ENCODE measurements around the gene GPANK1. TPM values are rescaled to one million over a fixed set of nuclear protein-coding genes. Genes with fewer than 3 reads are reported as not detected.
"Not testable (repeated sequence)": the region's sequence is repeated elsewhere in the genome, so short reads cannot be mapped to it uniquely, and the experiment has no call there.

Gene GPANK1
- 29.2 and 31.4 TPM in 2 replicates for total RNA-seq

GRCh38 chr6:31664790-31665500 is at the start of gene GPANK1:
Gene GPANK1, minus strand, starts transcription at chr6:31664997. Its CDS starts 519 bp downstream, at chr6:31664478.
- intact Hi-C loops (cut with micrococcal nuclease) = loop anchor here (1.0 to 10.0 kb wide), 11 partner anchors 13 to 510 kb away; partner anchors contain the start of genes AGPAT1, ATP6V1G2, BAG6 and NELFE

- intact Hi-C loops (cut with micrococcal nuclease) = no loop called here
These were observed 49.3 kb upstream of the GPANK1 start for GRCh38 chr6:31713991-31714684.

- intact Hi-C loops (cut with micrococcal nuclease) = no loop called here
These were observed 48.7 kb upstream of the GPANK1 start for GRCh38 chr6:31713465-31713864.

GRCh38 chr6:31712296-31712695 is 47.5 kb upstream of the GPANK1 start:
- intact Hi-C loops (cut with micrococcal nuclease) = no loop called here

GRCh38 chr6:31711233-31711632 is 46.4 kb upstream of the GPANK1 start:
- intact Hi-C loops (cut with micrococcal nuclease) = no loop called here

- intact Hi-C loops (cut with micrococcal nuclease) = no loop called here
These were observed 45.9 kb upstream of the GPANK1 start for GRCh38 chr6:31710523-31711219.

GRCh38 chr6:31709157-31709556 is 44.4 kb upstream of the GPANK1 start:
- intact Hi-C loops (cut with micrococcal nuclease) = not testable (repeated sequence)

- intact Hi-C loops (cut with micrococcal nuclease) = no loop called here
These were observed 43.4 kb upstream of the GPANK1 start for GRCh38 chr6:31708224-31708623.

GRCh38 chr6:31707701-31708100 is 42.9 kb upstream of the GPANK1 start:
- intact Hi-C loops (cut with micrococcal nuclease) = no loop called here

GRCh38 chr6:31706599-31706998 is 41.8 kb upstream of the GPANK1 start, which contains the start of gene LY6G6F:
Gene LY6G6F, plus strand, starts transcription at chr6:31706866. Its CDS starts 41 bp downstream, at chr6:31706907.
- intact Hi-C loops (cut with micrococcal nuclease) = no loop called here

- intact Hi-C loops (cut with micrococcal nuclease) = no loop called here
These were observed 41.1 kb upstream of the GPANK1 start for GRCh38 chr6:31705931-31706330.

GRCh38 chr6:31702819-31703716 is 38.3 kb upstream of the GPANK1 start, which contains the start of gene ABHD16A:
Gene ABHD16A, minus strand, starts transcription at chr6:31703324. Its CDS starts 43 bp downstream, at chr6:31703281.
- intact Hi-C loops (cut with micrococcal nuclease) = loop anchor here (1.0 to 2.0 kb wide), 8 partner anchors 26 to 194 kb away; partner anchors contain the start of gene EHMT2

GRCh38 chr6:31702405-31702818 is 37.6 kb upstream of the GPANK1 start:
- intact Hi-C loops (cut with micrococcal nuclease) = loop anchor here (1.0 to 2.0 kb wide), 4 partner anchors 26 to 194 kb away; partner anchors contain the start of gene EHMT2

- intact Hi-C loops (cut with micrococcal nuclease) = loop anchor here (1.0 to 2.0 kb wide), 4 partner anchors 25 to 195 kb away; partner anchors contain the start of gene EHMT2
These were observed 37.0 kb upstream of the GPANK1 start for GRCh38 chr6:31701666-31702404.

GRCh38 chr6:31700740-31701401 is 36.1 kb upstream of the GPANK1 start:
- intact Hi-C loops (cut with micrococcal nuclease) = no loop called here

GRCh38 chr6:31697555-31697954 is 32.8 kb upstream of the GPANK1 start:
- intact Hi-C loops (cut with micrococcal nuclease) = no loop called here

GRCh38 chr6:31693535-31693934 is 28.7 kb upstream of the GPANK1 start:
- intact Hi-C loops (cut with micrococcal nuclease) = no loop called here

GRCh38 chr6:31692886-31693285 is 28.1 kb upstream of the GPANK1 start:
- intact Hi-C loops (cut with micrococcal nuclease) = no loop called here

- intact Hi-C loops (cut with micrococcal nuclease) = no loop called here
These were observed 27.6 kb upstream of the GPANK1 start for GRCh38 chr6:31692353-31692752.
